Tibial nerve (tissue), 4 donors: ENCODE measurements around the gene RALGDS.

Source experiments
- EP300 ChIP-seq, 2 donors: sonication (generic); formaldehyde crosslinking; IDR thresholded peaks; one replicate each; pipeline ENCODE4 v1.6.1; 2017; ENCODE audit warnings: antibody characterized with exemption in 2 of 2, mild to moderate bottlenecking in 1 of 2
- POLR2A ChIP-seq, 2 donors: fragments of 450-650 bp; IDR thresholded peaks; one replicate each; pipeline ENCODE4 v1.6.1; 2017; ENCODE audit warnings: antibody characterized with exemption in 2 of 2, mild to moderate bottlenecking in 2 of 2, moderate library complexity in 2 of 2
- TF ChIP-seq, protein P1 (sequence below), 5 experiments: fragments of 200-600 bp in 3 of 5; fragments of 450-650 bp in 2 of 5; sonication (generic) in 3 of 5; IDR thresholded peaks; one replicate each; pipeline ENCODE4 v1.5.1; 2016 to 2019; ENCODE audit warnings: antibody characterized with exemption in 5 of 5, mild to moderate bottlenecking in 3 of 5, moderate library complexity in 2 of 5

DNA sequence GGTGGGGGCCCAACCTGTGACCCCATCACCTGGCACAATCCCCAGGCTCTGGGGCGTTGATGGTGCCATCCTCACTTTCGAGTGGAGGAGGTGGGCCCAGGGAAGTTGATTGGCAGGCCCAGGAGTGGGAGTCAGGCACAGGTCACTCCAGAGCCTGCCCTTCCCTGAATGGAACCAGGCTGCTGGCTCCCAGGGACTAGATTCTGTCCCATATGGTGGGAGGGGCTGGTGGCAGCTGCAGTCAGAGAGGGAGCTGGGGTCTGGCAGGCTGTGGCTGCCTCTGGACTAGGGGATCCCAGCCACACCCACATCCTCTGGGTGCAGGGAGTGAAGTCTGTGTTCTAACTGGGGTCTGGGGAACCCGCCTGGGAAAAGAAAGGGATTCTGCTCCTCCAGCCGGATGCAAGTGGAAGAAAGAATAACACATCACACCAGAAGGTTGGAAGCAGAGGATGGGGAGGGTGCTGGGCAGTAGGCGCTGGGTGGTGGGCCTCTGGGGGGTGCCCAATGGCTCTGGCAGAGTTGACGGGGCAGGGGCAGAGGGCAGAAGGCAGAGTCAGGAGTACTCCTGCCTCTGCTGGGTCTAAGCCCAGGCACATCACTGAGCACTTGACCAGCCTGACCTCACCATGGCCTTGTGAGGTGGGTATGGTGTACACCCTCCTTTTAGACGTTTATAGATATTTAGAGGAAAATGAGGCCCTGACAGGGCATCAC, 33.5 kb downstream of the RALGDS start:
- TF ChIP-seq, protein P1, sequence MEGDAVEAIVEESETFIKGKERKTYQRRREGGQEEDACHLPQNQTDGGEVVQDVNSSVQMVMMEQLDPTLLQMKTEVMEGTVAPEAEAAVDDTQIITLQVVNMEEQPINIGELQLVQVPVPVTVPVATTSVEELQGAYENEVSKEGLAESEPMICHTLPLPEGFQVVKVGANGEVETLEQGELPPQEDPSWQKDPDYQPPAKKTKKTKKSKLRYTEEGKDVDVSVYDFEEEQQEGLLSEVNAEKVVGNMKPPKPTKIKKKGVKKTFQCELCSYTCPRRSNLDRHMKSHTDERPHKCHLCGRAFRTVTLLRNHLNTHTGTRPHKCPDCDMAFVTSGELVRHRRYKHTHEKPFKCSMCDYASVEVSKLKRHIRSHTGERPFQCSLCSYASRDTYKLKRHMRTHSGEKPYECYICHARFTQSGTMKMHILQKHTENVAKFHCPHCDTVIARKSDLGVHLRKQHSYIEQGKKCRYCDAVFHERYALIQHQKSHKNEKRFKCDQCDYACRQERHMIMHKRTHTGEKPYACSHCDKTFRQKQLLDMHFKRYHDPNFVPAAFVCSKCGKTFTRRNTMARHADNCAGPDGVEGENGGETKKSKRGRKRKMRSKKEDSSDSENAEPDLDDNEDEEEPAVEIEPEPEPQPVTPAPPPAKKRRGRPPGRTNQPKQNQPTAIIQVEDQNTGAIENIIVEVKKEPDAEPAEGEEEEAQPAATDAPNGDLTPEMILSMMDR (IDR thresholded peaks at IDR 0.05): no peak
- no peak for TF ChIP-seq POLR2A (IDR thresholded peaks at IDR 0.05)
- no peak for TF ChIP-seq EP300 (IDR thresholded peaks at IDR 0.05)
